ENCODE measurements around the gene WNT2. TPM values are rescaled to one million over a fixed set of nuclear protein-coding genes. Genes with fewer than 3 reads are reported as not detected.
"Not testable (repeated sequence)": the region's sequence is repeated elsewhere in the genome, so short reads cannot be mapped to it uniquely, and the experiment has no call there.

Gene WNT2
- total RNA-seq, 1 donor from 2014 or later, result not detected

GRCh38 chr7:117308891-117309290 is 14.0 kb downstream of the WNT2 start:
- intact Hi-C loops (cut with micrococcal nuclease), result no loop called here

- intact Hi-C loops (cut with micrococcal nuclease), result no loop called here
These were observed 20.5 kb downstream of the WNT2 start for GRCh38 chr7:117302396-117302795.

- intact Hi-C loops (cut with micrococcal nuclease), result not testable (repeated sequence)
These were observed 22.4 kb downstream of the WNT2 start for GRCh38 chr7:117300506-117300905.

GRCh38 chr7:117297606-117298005 is 25.3 kb downstream of the WNT2 start:
- intact Hi-C loops (cut with micrococcal nuclease), result no loop called here

GRCh38 chr7:117296066-117296465 is 26.8 kb downstream of the WNT2 start:
- intact Hi-C loops (cut with micrococcal nuclease), result no loop called here

GRCh38 chr7:117285826-117286225 is 37.0 kb downstream of the WNT2 start:
- intact Hi-C loops (cut with micrococcal nuclease), result no loop called here

- intact Hi-C loops (cut with micrococcal nuclease), result no loop called here
These were observed 38.2 kb downstream of the WNT2 start for GRCh38 chr7:117284692-117285091.

GRCh38 chr7:117283779-117284178 is 39.1 kb downstream of the WNT2 start:
- intact Hi-C loops (cut with micrococcal nuclease), result no loop called here

GRCh38 chr7:117283371-117283770 is 39.5 kb downstream of the WNT2 start:
- intact Hi-C loops (cut with micrococcal nuclease), result no loop called here

- intact Hi-C loops (cut with micrococcal nuclease), result no loop called here
These were observed 40.5 kb downstream of the WNT2 start for GRCh38 chr7:117282239-117282812.

- intact Hi-C loops (cut with micrococcal nuclease), result no loop called here
These were observed 41.3 kb downstream of the WNT2 start for GRCh38 chr7:117281562-117281961.

GRCh38 chr7:117279931-117280557 is 42.8 kb downstream of the WNT2 start:
- intact Hi-C loops (cut with micrococcal nuclease), result no loop called here

GRCh38 chr7:117279203-117279602 is 43.7 kb downstream of the WNT2 start:
- intact Hi-C loops (cut with micrococcal nuclease), result no loop called here

GRCh38 chr7:117278040-117278439 is 44.8 kb downstream of the WNT2 start:
- intact Hi-C loops (cut with micrococcal nuclease), result no loop called here

- intact Hi-C loops (cut with micrococcal nuclease), result no loop called here
These were observed 45.3 kb downstream of the WNT2 start for GRCh38 chr7:117277576-117277975.

GRCh38 chr7:117274951-117275350 is 47.9 kb downstream of the WNT2 start:
- intact Hi-C loops (cut with micrococcal nuclease), result no loop called here

- intact Hi-C loops (cut with micrococcal nuclease), result no loop called here
These were observed 49.0 kb downstream of the WNT2 start for GRCh38 chr7:117273814-117274225.

GRCh38 chr7:117273325-117273724 is 49.5 kb downstream of the WNT2 start:
- intact Hi-C loops (cut with micrococcal nuclease), result no loop called here

GRCh38 chr7:117272017-117272759 is 50.7 kb downstream of the WNT2 start:
- intact Hi-C loops (cut with micrococcal nuclease), result no loop called here

GRCh38 chr7:117271566-117271965 is 51.3 kb downstream of the WNT2 start:
- intact Hi-C loops (cut with micrococcal nuclease), result no loop called here

GRCh38 chr7:117270371-117270770 is 52.5 kb downstream of the WNT2 start:
- intact Hi-C loops (cut with micrococcal nuclease), result no loop called here

- intact Hi-C loops (cut with micrococcal nuclease), result no loop called here
These were observed 53.0 kb downstream of the WNT2 start for GRCh38 chr7:117269886-117270285.

- intact Hi-C loops (cut with micrococcal nuclease), result no loop called here
These were observed 53.4 kb downstream of the WNT2 start for GRCh38 chr7:117269417-117269816.

Data from T-helper 2 cell treated with Interferon-gamma antibody and Interleukin-4, amounts not matched to agents 100 ng/mL and 5 ng/mL, for 36 hours (primary cell).